GM21447 (cell line): ENCODE data around the gene CD200R1L.

ENCODE experiments used
- ATAC-seq: cut with Tn5 transposase; IDR thresholded peaks from one replicate; pipeline ENCODE4 v1.9.1; 2021; ENCODE audit not compliant: unreplicated experiment

Gene CD200R1L

GRCh38 chr3:112793326-112794081, 53.2 kb downstream of the CD200R1L start:
- no peak for ATAC-seq

- ATAC-seq = no peak
Measured at GRCh38 chr3:112791736-112792135, 54.9 kb downstream of the CD200R1L start.

GRCh38 chr3:112789787-112790186, 56.9 kb downstream of the CD200R1L start:
- no peak for ATAC-seq

GRCh38 chr3:112786881-112787579, 59.6 kb downstream of the CD200R1L start:
- no peak for ATAC-seq

- no peak for ATAC-seq
Measured at GRCh38 chr3:112786002-112786590, 60.6 kb downstream of the CD200R1L start.

GRCh38 chr3:112785321-112786001, 61.2 kb downstream of the CD200R1L start:
- ATAC-seq = no peak

- ATAC-seq = no peak
Measured at GRCh38 chr3:112782491-112782890, 64.2 kb downstream of the CD200R1L start.

GRCh38 chr3:112781599-112781998, 65.1 kb downstream of the CD200R1L start:
- ATAC-seq = no peak

GRCh38 chr3:112779558-112780480, 66.8 kb downstream of the CD200R1L start:
- ATAC-seq = no peak

- ATAC-seq = no peak
Measured at GRCh38 chr3:112779011-112779410, 67.7 kb downstream of the CD200R1L start.

- ATAC-seq = no peak
Measured at GRCh38 chr3:112778353-112778948, 68.2 kb downstream of the CD200R1L start.

GRCh38 chr3:112777811-112778210, 68.9 kb downstream of the CD200R1L start:
- ATAC-seq = no peak

GRCh38 chr3:112776836-112777235, 69.8 kb downstream of the CD200R1L start:
- ATAC-seq = no peak

GRCh38 chr3:112776000-112776399, 70.7 kb downstream of the CD200R1L start:
- ATAC-seq = no peak

- ATAC-seq = no peak
Measured at GRCh38 chr3:112775011-112775742, 71.5 kb downstream of the CD200R1L start.

GRCh38 chr3:112774293-112774926, 72.3 kb downstream of the CD200R1L start:
- ATAC-seq = no peak

GRCh38 chr3:112773864-112774263, 72.8 kb downstream of the CD200R1L start:
- peak; percentile 57 for ATAC-seq

GRCh38 chr3:112770951-112771350, 75.7 kb downstream of the CD200R1L start:
- ATAC-seq = no peak
